GM12875 (cell line): ENCODE data around the gene CDC34.

Source experiments
- H3K4me3 ChIP-seq: one replicate; pipeline ENCODE4 v1.5.1; 2011; ENCODE audit warnings: low read depth, low read length, control low read depth
- CTCF ChIP-seq: IDR thresholded peaks from 2 replicates; pipeline ENCODE4 v1.5.1; 2011; ENCODE audit warnings: low read depth, mild to moderate bottlenecking, control low read depth, inconsistent platforms, low read length, moderate library complexity, borderline replicate concordance; ENCODE audit not compliant: insufficient read depth

Gene CDC34

GRCh38 chr19:542173-542866 lies 10.8 kb downstream of the CDC34 start:
- no peak overlapping the region for H3K4me3 ChIP-seq
- no peak for TF ChIP-seq CTCF

- H3K4me3 ChIP-seq = no peak within 1 kb of the TSS
- TF ChIP-seq CTCF = no peak
Measured at GRCh38 chr19:543910-544608, 12.5 kb downstream of the CDC34 start, which contains the start of gene GZMM. Gene GZMM (plus strand): TSS chr19:544053. CDS start chr19:544072, 19 bp downstream.

DNA sequence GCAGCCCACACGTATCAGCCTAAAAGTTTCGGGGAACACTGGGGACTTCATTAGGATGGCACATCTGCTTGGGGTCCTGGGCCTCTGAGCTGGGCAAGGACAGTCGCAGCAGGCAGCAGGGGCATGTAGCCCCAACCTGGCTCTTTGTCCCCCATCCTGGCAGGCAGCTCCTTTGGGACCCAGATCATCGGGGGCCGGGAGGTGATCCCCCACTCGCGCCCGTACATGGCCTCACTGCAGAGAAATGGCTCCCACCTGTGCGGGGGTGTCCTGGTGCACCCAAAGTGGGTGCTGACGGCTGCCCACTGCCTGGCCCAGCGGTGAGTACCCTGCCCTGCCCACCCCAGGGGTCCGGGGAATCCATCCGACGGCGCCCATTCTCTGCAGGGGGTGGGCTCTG lies 15.6 kb downstream of the CDC34 start:
- no peak overlapping the region for H3K4me3 ChIP-seq
- TF ChIP-seq CTCF = no peak

DNA sequence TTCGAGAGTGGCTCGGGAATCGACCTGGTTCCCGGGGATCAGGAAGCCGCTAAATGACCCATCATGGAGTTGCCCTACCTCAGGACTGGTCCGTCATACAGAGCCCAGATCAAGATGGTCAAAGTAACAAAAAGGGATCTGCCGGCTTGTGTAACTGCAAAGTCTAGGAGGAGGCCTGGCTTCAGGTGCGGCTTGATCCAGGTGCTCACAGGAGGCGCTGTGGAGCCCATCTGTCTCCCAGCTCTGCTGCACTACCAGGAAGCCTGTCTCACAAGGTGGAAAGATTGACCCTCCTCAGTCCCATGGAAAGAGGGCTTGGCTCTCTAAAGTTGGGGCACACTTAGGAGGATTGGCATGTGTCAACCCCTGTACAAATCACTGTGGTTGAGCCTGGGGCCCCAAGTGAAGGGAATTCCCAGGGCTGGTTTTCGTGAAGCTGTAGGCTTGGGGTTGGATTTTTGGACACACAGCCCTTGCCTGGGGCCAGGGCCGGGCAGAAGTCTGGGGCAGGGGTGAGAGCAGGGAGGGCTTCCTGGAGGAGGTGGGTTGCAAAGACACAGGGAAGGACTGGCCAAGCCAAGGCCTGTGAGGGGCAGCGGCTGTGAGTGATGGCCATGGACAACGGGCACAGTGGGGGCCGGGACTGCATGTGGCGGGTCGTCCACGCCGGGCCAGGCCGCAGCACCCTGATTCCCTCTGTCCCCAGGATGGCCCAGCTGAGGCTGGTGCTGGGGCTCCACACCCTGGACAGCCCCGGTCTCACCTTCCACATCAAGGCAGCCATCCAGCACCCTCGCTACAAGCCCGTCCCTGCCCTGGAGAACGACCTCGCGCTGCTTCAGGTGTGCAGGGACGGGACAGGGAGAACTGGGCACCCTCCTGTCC lies 16.5 kb downstream of the CDC34 start:
- H3K4me3 ChIP-seq = no peak overlapping the region
- no peak for TF ChIP-seq CTCF

DNA sequence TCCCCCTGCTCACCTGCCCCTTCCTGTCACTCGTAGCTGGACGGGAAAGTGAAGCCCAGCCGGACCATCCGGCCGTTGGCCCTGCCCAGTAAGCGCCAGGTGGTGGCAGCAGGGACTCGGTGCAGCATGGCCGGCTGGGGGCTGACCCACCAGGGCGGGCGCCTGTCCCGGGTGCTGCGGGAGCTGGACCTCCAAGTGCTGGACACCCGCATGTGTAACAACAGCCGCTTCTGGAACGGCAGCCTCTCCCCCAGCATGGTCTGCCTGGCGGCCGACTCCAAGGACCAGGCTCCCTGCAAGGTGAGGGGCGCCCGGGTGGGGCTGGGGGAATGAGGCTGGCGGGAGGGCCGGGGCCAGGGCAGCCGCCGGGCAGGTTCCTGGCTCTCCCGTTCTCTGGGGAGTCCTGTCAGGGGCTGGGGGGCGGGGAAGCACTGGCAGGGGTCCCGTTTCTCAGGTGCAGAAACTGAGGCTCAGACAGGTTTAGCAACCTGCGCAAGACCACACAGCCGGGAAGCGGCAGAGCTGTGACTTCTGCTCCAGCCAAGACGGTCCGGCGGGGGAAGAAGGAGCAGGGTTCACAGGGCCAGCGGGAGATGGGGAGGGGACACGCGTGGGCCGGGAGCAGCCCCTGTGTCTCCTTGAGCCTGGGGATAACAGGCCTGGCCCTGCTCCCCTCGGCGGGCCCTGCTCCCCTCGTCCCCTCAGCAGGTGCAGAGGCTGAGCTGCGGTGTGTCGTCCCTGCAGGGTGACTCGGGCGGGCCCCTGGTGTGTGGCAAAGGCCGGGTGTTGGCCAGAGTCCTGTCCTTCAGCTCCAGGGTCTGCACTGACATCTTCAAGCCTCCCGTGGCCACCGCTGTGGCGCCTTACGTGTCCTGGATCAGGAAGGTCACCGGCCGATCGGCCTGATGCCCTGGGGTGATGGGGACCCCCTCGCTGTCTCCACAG lies 17.6 kb downstream of the CDC34 start:
- no peak for TF ChIP-seq CTCF
- no peak overlapping the region for H3K4me3 ChIP-seq

DNA sequence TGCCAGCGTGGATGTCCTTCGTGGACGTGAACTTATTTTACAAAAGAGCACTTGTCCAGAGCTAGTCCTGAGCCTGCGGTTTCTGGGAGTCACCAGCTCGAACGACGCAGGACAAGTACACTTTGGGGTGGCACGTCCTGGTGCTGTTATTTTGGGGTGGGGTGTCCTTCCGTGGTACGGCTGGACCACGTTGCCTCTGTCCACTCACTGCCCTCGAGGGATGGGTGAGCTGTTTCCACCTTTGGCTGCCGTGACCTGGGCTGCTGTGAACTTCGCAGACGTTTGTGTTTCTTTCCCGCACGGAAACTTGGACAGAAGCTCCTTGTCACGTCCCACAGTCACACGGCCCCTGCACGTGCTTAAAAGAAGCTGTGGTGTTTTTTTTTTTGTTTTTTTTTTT lies 23.3 kb downstream of the CDC34 start:
- H3K4me3 ChIP-seq = no peak overlapping the region
- TF ChIP-seq CTCF = no peak
